Tibial artery (tissue), 4 donors: ENCODE measurements around the gene SELENOI.
"Not testable (repeated sequence)": the region's sequence is repeated elsewhere in the genome, so short reads cannot be mapped to it uniquely, and the experiment has no call there.

Source experiments
- DNase-seq, 2 donors: peaks; one replicate each; pipeline ENCODE4 v3.0.0-alpha.2; 2019
- H3K27ac ChIP-seq, 2 donors: fragments of 200-600 bp; sonication (generic) in 1 of 2; 1 replicate in 1 of 2; 2 replicates in 1 of 2; pipeline ENCODE4 v1.5.1; 2018 to 2019; ENCODE audit warnings: mild to moderate bottlenecking in 1 of 2
- H3K27me3 ChIP-seq, 2 donors: fragments of 200-600 bp; sonication (generic) in 1 of 2; one replicate each; pipeline versions ENCODE4 v1.5.1 to v1.6.0; 2016 to 2019
- H3K36me3 ChIP-seq, 3 donors: fragments of 200-600 bp; sonication (generic) in 2 of 3; one replicate each; pipeline ENCODE4 v1.5.1; 2016 to 2019; ENCODE audit warnings: mild to moderate bottlenecking in 2 of 3
- H3K4me1 ChIP-seq, 4 donors: fragments of 200-600 bp; sonication (generic) in 2 of 4; 1 replicate in 3 of 4; 2 replicates in 1 of 4; pipeline ENCODE4 v1.5.1; 2016 to 2019
- H3K4me3 ChIP-seq, 2 donors: fragments of 200-600 bp; sonication (generic) in 1 of 2; 1 replicate in 1 of 2; 2 replicates in 1 of 2; pipeline ENCODE4 v1.5.1; 2018 to 2019; ENCODE audit warnings: mild to moderate bottlenecking in 2 of 2
- H3K9me3 ChIP-seq, 3 donors: fragments of 200-600 bp; sonication (generic) in 1 of 3; one replicate each; pipeline ENCODE4 v1.5.1; 2016 to 2019
- intact Hi-C: fragments of 100-400 bp; cut with DNase I; formaldehyde crosslinking; loops from one replicate; pipeline ENCODE4 v1.15.0; 2023; ENCODE audit warnings: low total_unique reads
- TF ChIP-seq, protein P1 (sequence below), 2 experiments: fragments of 200-600 bp in 1 of 2; fragments of 450-650 bp in 1 of 2; IDR thresholded peaks; one replicate each; pipeline ENCODE4 v1.5.1; 2017 to 2019; ENCODE audit warnings: antibody characterized with exemption in 2 of 2, mild to moderate bottlenecking in 1 of 2, moderate library complexity in 1 of 2

Gene SELENOI

DNA sequence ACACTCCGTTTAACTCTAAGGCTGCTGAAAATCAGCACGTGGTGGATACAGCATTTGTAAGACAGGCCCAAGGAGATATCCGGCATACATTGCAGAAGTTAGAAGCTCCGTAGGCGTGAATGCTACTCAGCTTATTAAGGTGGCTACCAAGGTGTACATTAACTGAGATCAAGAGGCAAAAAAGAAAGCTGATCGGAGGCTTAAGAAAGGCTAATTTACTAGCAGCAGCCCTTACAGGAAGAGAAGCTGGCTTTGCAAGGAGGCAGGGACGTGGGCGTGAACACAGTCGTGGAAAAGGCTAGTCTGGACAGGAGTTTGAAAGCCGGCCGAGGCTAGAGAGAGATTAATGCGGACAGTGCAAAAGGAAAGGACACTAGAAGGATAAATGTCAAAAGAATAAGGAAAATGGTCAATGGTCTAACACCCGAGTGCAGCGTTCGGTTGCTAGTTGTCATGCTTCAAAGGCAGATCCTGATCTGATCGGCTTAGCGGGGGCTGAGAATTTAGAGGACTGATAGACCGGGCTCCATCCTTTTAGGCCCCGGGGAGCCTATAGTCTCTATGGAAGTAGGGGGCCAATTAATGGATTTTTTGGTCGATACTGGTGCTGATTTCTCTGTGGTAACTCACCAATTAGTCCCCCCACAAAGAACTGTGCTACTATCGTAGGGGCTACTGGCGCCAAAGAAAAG is 45.6 kb upstream of the SELENOI start:
- H3K27me3 ChIP-seq: no peaks in the 10 kb centered on the region
- peak overlapping the region; percentile 59 for H3K4me3 ChIP-seq
- intact Hi-C loops: no loop called here
- H3K27ac ChIP-seq: peak overlapping the region; percentile 79 to 81
- peaks cover 0 to 16% (median 7%) of the 10 kb centered on the region in 4 donors for H3K4me1 ChIP-seq
- no peaks in the 10 kb centered on the region for H3K36me3 ChIP-seq
- no peak for DNase-seq
- H3K9me3 ChIP-seq: no peaks in the 10 kb centered on the region
- TF ChIP-seq, protein P1, sequence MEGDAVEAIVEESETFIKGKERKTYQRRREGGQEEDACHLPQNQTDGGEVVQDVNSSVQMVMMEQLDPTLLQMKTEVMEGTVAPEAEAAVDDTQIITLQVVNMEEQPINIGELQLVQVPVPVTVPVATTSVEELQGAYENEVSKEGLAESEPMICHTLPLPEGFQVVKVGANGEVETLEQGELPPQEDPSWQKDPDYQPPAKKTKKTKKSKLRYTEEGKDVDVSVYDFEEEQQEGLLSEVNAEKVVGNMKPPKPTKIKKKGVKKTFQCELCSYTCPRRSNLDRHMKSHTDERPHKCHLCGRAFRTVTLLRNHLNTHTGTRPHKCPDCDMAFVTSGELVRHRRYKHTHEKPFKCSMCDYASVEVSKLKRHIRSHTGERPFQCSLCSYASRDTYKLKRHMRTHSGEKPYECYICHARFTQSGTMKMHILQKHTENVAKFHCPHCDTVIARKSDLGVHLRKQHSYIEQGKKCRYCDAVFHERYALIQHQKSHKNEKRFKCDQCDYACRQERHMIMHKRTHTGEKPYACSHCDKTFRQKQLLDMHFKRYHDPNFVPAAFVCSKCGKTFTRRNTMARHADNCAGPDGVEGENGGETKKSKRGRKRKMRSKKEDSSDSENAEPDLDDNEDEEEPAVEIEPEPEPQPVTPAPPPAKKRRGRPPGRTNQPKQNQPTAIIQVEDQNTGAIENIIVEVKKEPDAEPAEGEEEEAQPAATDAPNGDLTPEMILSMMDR (IDR thresholded peaks at IDR 0.05): no peak

DNA sequence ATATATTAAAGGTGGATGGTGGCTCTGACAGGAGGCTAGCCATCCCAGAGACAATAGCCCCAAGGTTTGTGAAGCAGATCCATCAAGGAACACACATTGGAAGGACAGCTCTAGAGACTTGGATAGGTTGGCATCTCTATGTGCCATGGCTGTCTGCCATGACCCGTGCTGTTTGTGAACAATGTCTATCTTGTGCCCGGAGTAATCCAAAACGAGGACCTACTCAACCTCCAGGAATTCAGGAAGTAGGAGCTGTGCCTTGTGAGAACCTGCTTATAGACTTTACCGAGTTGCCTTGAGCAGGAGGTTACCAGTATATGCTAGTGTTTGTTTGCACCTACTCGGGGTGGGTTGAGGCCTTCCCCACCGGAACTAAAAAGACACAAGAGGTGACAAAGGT is 43.1 kb upstream of the SELENOI start:
- H3K27ac ChIP-seq: no peak overlapping the region
- no peak overlapping the region for H3K4me3 ChIP-seq
- DNase-seq: no peak
- intact Hi-C loops: no loop called here
- H3K36me3 ChIP-seq: no peaks in the 10 kb centered on the region
- TF ChIP-seq, protein P1 (IDR thresholded peaks at IDR 0.05): no peak
- H3K4me1 ChIP-seq: peaks cover 0 to 15% (median 7%) of the 10 kb centered on the region in 4 donors
- H3K27me3 ChIP-seq: no peaks in the 10 kb centered on the region
- H3K9me3 ChIP-seq: no peaks in the 10 kb centered on the region

DNA sequence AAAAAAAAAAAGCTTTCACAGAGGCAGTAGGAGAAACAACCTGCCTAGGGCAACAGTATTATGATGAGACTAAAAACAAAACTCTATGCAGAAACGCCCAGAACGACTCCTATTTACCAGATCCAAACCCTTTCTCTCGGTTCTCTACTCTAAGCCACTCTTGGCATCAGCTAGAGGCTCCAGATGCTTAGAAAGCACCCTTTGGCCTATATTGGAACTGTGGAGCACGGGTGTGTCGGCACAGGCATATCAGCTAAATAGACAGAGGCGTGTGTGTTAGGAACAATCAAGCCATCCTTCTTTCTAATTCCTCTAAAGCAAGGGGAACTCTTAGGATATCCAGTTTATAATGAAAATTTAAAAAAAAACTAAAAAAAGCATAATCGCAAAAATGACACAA is 40.8 kb upstream of the SELENOI start:
- H3K36me3 ChIP-seq, H3K27me3 ChIP-seq, H3K4me3 ChIP-seq, DNase-seq, H3K27ac ChIP-seq, intact Hi-C loops, H3K4me1 ChIP-seq, H3K9me3 ChIP-seq: not testable (repeated sequence)

GRCh38 chr2:26305540-26305939 is 40.4 kb upstream of the SELENOI start:
- TF ChIP-seq, protein P1 (IDR thresholded peaks at IDR 0.05): no peak
- no peak overlapping the region for H3K4me3 ChIP-seq
- intact Hi-C loops: no loop called here
- H3K9me3 ChIP-seq: no peaks in the 10 kb centered on the region
- no peak overlapping the region for H3K27ac ChIP-seq
- DNase-seq: no peak
- H3K36me3 ChIP-seq: peaks cover 0 to 4% (median 0%) of the 10 kb centered on the region in 3 donors
- H3K4me1 ChIP-seq: peaks cover 0 to 3% (median 0%) of the 10 kb centered on the region in 4 donors
- H3K27me3 ChIP-seq: no peaks in the 10 kb centered on the region

GRCh38 chr2:26309921-26310320 is 36.0 kb upstream of the SELENOI start:
- TF ChIP-seq, protein P1 (IDR thresholded peaks at IDR 0.05): no peak
- Histone ChIP-seq H3K9me3 (no peaks in the 10 kb centered on the region), H3K4me1 (no peaks in the 10 kb centered on the region), H3K36me3 (peaks cover 0 to 4% (median 0%) of the 10 kb centered on the region in 3 donors), H3K27ac (no peak overlapping the region), H3K4me3 (no peak overlapping the region), H3K27me3 (no peaks in the 10 kb centered on the region)
- no peak for DNase-seq
- intact Hi-C loops: no loop called here

DNA sequence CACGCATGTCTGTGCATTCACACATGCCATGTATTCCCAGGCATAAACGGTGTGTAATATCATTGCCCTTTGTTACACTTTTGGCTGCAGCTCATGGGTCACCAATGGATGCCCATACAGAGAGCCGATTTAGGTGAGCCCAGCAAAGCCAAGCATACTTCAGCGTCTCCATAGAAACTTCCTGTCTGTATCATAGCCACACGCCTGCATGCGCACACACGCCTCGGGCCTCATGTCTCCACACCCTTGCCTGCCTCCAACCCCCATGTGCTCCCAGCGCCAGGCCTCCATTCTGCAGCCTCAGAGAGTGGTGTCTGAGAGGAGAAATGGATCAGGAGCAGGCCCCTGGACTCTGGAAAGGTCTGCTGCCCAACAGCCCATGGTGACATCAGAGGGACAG is 33.5 kb upstream of the SELENOI start:
- no peak overlapping the region for H3K4me3 ChIP-seq
- H3K27me3 ChIP-seq: peaks cover 0 to 12% of the 10 kb centered on the region in 2 donors
- intact Hi-C loops: no loop called here
- H3K27ac ChIP-seq: no peak overlapping the region
- H3K9me3 ChIP-seq: no peaks in the 10 kb centered on the region
- peaks cover 0 to 4% (median 0%) of the 10 kb centered on the region in 3 donors for H3K36me3 ChIP-seq
- no peak for DNase-seq
- no peaks in the 10 kb centered on the region for H3K4me1 ChIP-seq
- TF ChIP-seq, protein P1 (IDR thresholded peaks at IDR 0.05): no peak
